ENCODE results near the gene MAP4K5. TPM values are rescaled to one million over a fixed set of nuclear protein-coding genes. Genes with fewer than 3 reads are reported as not detected.

Gene MAP4K5
- total RNA-seq, 1 experiment from 2014 or later, result 39.1 TPM

GRCh38 chr14:50501642-50502041 lies 30.7 kb downstream of the MAP4K5 start:
- Histone ChIP-seq H3K79me2 (ENCODE audit: insufficient read depth, low read length) (peaks cover 77% of the 10 kb centered on the region), H3K4me1 (ENCODE audit: control insufficient read depth in 1 of 2, insufficient read depth in 2 of 2, low read length in 2 of 2) (peaks cover 0 to 14% of the 10 kb centered on the region in 2 experiments; a peak in 2 of 4 replicates), H3K9me3 (ENCODE audit: control insufficient read depth in 1 of 2, insufficient read depth in 1 of 2, low read depth in 1 of 2, low read length in 2 of 2) (no peaks in the 10 kb centered on the region), H3K27me3 (ENCODE audit: insufficient read depth, low read length) (no peaks in the 10 kb centered on the region), H3K4me3 (replicated peaks in 1 of 2; ENCODE audit: low read depth in 1 of 2, low read length in 2 of 2) (no peak overlapping the region), H3K9ac (ENCODE audit: low read length) (no peak overlapping the region), H3K36me3 (ENCODE audit: control insufficient read depth in 1 of 2, insufficient read depth in 2 of 2, low read length in 2 of 2) (0 out of 4 replicates have a peak, but pooled peaks cover 0 to 4% of the 10 kb centered on the region in 2 experiments), H3K9me2 (ENCODE audit: insufficient read depth) (no peaks in the 10 kb centered on the region), H2AFZ (ENCODE audit: low read depth, low read length, poor library complexity, severe bottlenecking) (no peak overlapping the region), H3K4me2 (ENCODE audit: low read length) (no peak overlapping the region), H4K20me1 (ENCODE audit: insufficient read depth) (peaks cover 9% of the 10 kb centered on the region; the same call in 1 of the 2 replicates), H3K27ac (ENCODE audit: low read depth, low read length) (no peak overlapping the region)
- CTCF ChIA-PET, result no interaction called here
- RAD21 ChIA-PET (ENCODE audit: low non-redundant PET in 1 of 2, low total read pairs in 2 of 2, uncharacterized antibody in 2 of 2, unreplicated experiment in 2 of 2), result no interaction called here
- ATAC-seq, result no peak; the same call in 1 of the 2 replicates
- intact Hi-C loops (cut with micrococcal nuclease), result no loop called here
- TF ChIP-seq POLR2A (IDR thresholded peaks at IDR 0.05; ENCODE audit: borderline replicate concordance, extremely low read depth, insufficient read depth, insufficient read length) (no peak), FOSL1 (IDR thresholded peaks at IDR 0.05; ENCODE audit: low read depth) (0 out of 2 replicates have a peak, but pooled peaks have one; percentile 13)
- BruUV-seq (replicated peaks), result no TSS peak
- POLR2A ChIA-PET, result no interaction called here
- DNase-seq (ENCODE audit: low read depth, low spot score), result no peak

- peaks cover 0 to 10% of the 10 kb centered on the region in 2 experiments; a peak in 2 of 4 replicates for H3K4me1 ChIP-seq (ENCODE audit: control insufficient read depth in 1 of 2, insufficient read depth in 2 of 2, low read length in 2 of 2)
- TF ChIP-seq CTCF (IDR thresholded peaks at IDR 0.05 in 2 of 3, conservative IDR thresholded peaks at IDR 0.05 in 1 of 3; ENCODE audit: borderline replicate concordance in 1 of 3, insufficient read depth in 1 of 3, low read depth in 2 of 3, low read length in 2 of 3) (no peak), EZH2phosphoT487 (IDR thresholded peaks at IDR 0.05; ENCODE audit: borderline replicate concordance) (no peak), REST (IDR thresholded peaks at IDR 0.05; ENCODE audit: low read depth) (no peak), ZBTB33 (IDR thresholded peaks at IDR 0.05; ENCODE audit: extremely low read depth, insufficient replicate concordance, low read length) (no peak), TCF7L2 (IDR thresholded peaks at IDR 0.05; ENCODE audit: borderline replicate concordance, extremely low read depth, insufficient read depth, insufficient read length) (no peak), CBX3 (IDR thresholded peaks at IDR 0.05; ENCODE audit: low read depth) (no peak), CEBPB (IDR thresholded peaks at IDR 0.05; ENCODE audit: low read depth) (no peak), MAX (IDR thresholded peaks at IDR 0.05) (no peak), EZH2 (IDR thresholded peaks at IDR 0.05) (no peak), ZNF274 (IDR thresholded peaks at IDR 0.05; ENCODE audit: low read depth, low read length) (no peak), FOSL1 (IDR thresholded peaks at IDR 0.05; ENCODE audit: low read depth) (no peak)
Observed at GRCh38 chr14:50497351-50497750, 35.0 kb downstream of the MAP4K5 start.

More at GRCh38 chr14:50497351-50497750, 35.0 kb downstream of the MAP4K5 start:
- Histone ChIP-seq H4K20me1 (ENCODE audit: insufficient read depth) (no peaks in the 10 kb centered on the region), H2AFZ (ENCODE audit: low read depth, low read length, poor library complexity, severe bottlenecking) (no peak overlapping the region), H3K27me3 (ENCODE audit: insufficient read depth, low read length) (no peaks in the 10 kb centered on the region), H3K9me3 (ENCODE audit: control insufficient read depth in 1 of 2, insufficient read depth in 1 of 2, low read depth in 1 of 2, low read length in 2 of 2) (no peaks in the 10 kb centered on the region), H3K9me2 (ENCODE audit: insufficient read depth) (no peaks in the 10 kb centered on the region), H3K36me3 (ENCODE audit: control insufficient read depth in 1 of 2, insufficient read depth in 2 of 2, low read length in 2 of 2) (0 out of 4 replicates have a peak, but pooled peaks cover 0 to 4% of the 10 kb centered on the region in 2 experiments), H3K27ac (ENCODE audit: low read depth, low read length) (no peak overlapping the region), H3K4me2 (ENCODE audit: low read length) (no peak overlapping the region), H3K4me3 (replicated peaks in 1 of 2; ENCODE audit: low read depth in 1 of 2, low read length in 2 of 2) (no peak overlapping the region), H3K79me2 (ENCODE audit: insufficient read depth, low read length) (peaks cover 71% of the 10 kb centered on the region), H3K9ac (ENCODE audit: low read length) (no peak overlapping the region)
- ChIA-PET POLR2A (no interaction called here), RAD21 (ENCODE audit: low non-redundant PET in 1 of 2, low total read pairs in 2 of 2, uncharacterized antibody in 2 of 2, unreplicated experiment in 2 of 2) (no interaction called here), CTCF (no interaction called here)
- no peak for DNase-seq (ENCODE audit: low read depth, low spot score)
- no TSS peak for BruUV-seq (replicated peaks)
- no peak for ATAC-seq
- intact Hi-C loops (cut with micrococcal nuclease), result no loop called here
